GM12801 (cell line): Measurements from ENCODE around the gene DCTPP1.

Experiments
- TF ChIP-seq, protein P1 (sequence below): IDR thresholded peaks from one replicate; pipeline ENCODE4 v1.5.1; 2011; ENCODE audit warnings: control low read depth; ENCODE audit not compliant: insufficient read length; ENCODE audit errors: extremely low read depth

DCTPP1 gene

GRCh38 chr16:30375864-30376263 lies 54.0 kb downstream of the DCTPP1 start:
- TF ChIP-seq, protein P1, sequence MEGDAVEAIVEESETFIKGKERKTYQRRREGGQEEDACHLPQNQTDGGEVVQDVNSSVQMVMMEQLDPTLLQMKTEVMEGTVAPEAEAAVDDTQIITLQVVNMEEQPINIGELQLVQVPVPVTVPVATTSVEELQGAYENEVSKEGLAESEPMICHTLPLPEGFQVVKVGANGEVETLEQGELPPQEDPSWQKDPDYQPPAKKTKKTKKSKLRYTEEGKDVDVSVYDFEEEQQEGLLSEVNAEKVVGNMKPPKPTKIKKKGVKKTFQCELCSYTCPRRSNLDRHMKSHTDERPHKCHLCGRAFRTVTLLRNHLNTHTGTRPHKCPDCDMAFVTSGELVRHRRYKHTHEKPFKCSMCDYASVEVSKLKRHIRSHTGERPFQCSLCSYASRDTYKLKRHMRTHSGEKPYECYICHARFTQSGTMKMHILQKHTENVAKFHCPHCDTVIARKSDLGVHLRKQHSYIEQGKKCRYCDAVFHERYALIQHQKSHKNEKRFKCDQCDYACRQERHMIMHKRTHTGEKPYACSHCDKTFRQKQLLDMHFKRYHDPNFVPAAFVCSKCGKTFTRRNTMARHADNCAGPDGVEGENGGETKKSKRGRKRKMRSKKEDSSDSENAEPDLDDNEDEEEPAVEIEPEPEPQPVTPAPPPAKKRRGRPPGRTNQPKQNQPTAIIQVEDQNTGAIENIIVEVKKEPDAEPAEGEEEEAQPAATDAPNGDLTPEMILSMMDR: no peak

GRCh38 chr16:30374538-30374937 lies 55.3 kb downstream of the DCTPP1 start, which contains the start of gene MYL11:
Gene MYL11, plus strand, starts transcription at chr16:30374802. Its CDS starts 56 bp downstream, at chr16:30374858.
- TF ChIP-seq, protein P1: no peak
